PC-3 (cell line): ENCODE results near the gene GOLGA7B.

Experiments
- CTCF ChIP-seq: fragments of 300-600 bp; sonication (generic); conservative IDR thresholded peaks from 2 replicates; pipeline ENCODE4 v1.5.1; 2017; ENCODE audit warnings: antibody characterized with exemption, low read depth, mild to moderate bottlenecking, low read length
- EZH2 ChIP-seq: fragments of 300-600 bp; sonication (generic); IDR thresholded peaks from one replicate; pipeline ENCODE4 v1.6.1; 2017; ENCODE audit warnings: antibody characterized with exemption, mild to moderate bottlenecking, low read length; ENCODE audit not compliant: unreplicated experiment
- EZH2phosphoT487 ChIP-seq: fragments of 300-600 bp; sonication (generic); IDR thresholded peaks from 2 replicates; pipeline ENCODE4 v1.6.1; 2018; ENCODE audit warnings: mild to moderate bottlenecking, antibody characterized with exemption, low read length, borderline replicate concordance

- TF ChIP-seq CTCF = no peak
- TF ChIP-seq EZH2 = no peak
- TF ChIP-seq EZH2phosphoT487 = no peak
Observed at GRCh38 chr10:97904018-97904381, 54.4 kb downstream of the GOLGA7B start.
